Measurements from ENCODE around the gene ATXN7L3B. TPM values are rescaled to one million over a fixed set of nuclear protein-coding genes. Genes with fewer than 3 reads are reported as not detected.

Gene ATXN7L3B
- total and polyA plus RNA-seq, 2 experiments from 2014 or later = 33.1 to 47.0 TPM

GRCh38 chr12:74537126-74537706 is 419 bp upstream of the ATXN7L3B start:
- H3K36me3 ChIP-seq (replicated peaks; ENCODE audit: insufficient read depth, low read depth) = no peaks in the 10 kb centered on the region
- no peaks in the 10 kb centered on the region for H3K9me3 ChIP-seq (ENCODE audit: low read depth)
- peak overlapping the region; percentile 98 for H3K27ac ChIP-seq
- H3K4me3 ChIP-seq = peak overlapping the region; percentile 34
- peak overlapping the region; percentile 100 for H2AFZ ChIP-seq
- WGBS (ENCODE audit: low lambda C conversion rate, missing lambda C conversion rate) = 7% methylated on average over 8 of the region's 8 CpGs
- no peaks in the 10 kb centered on the region for H3K27me3 ChIP-seq
- peak overlapping the region; percentile 98 for H3K4me2 ChIP-seq
- peaks cover 44% of the 10 kb centered on the region for H3K79me2 ChIP-seq
- H3K9me2 ChIP-seq (replicated peaks; ENCODE audit: insufficient read depth) = no peaks in the 10 kb centered on the region
- peaks cover 29% of the 10 kb centered on the region for H3K4me1 ChIP-seq (ENCODE audit: insufficient read depth)
- peak; percentile 58 for DNase-seq (ENCODE audit: low spot score)
- TF ChIP-seq EZH2 (IDR thresholded peaks at IDR 0.05; ENCODE audit: borderline replicate concordance) = no peak
- TF ChIP-seq, protein P1, sequence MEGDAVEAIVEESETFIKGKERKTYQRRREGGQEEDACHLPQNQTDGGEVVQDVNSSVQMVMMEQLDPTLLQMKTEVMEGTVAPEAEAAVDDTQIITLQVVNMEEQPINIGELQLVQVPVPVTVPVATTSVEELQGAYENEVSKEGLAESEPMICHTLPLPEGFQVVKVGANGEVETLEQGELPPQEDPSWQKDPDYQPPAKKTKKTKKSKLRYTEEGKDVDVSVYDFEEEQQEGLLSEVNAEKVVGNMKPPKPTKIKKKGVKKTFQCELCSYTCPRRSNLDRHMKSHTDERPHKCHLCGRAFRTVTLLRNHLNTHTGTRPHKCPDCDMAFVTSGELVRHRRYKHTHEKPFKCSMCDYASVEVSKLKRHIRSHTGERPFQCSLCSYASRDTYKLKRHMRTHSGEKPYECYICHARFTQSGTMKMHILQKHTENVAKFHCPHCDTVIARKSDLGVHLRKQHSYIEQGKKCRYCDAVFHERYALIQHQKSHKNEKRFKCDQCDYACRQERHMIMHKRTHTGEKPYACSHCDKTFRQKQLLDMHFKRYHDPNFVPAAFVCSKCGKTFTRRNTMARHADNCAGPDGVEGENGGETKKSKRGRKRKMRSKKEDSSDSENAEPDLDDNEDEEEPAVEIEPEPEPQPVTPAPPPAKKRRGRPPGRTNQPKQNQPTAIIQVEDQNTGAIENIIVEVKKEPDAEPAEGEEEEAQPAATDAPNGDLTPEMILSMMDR (IDR thresholded peaks at IDR 0.05; ENCODE audit: poor library complexity) = peak; percentile 79
- peaks cover 36% of the 10 kb centered on the region for H4K20me1 ChIP-seq (ENCODE audit: insufficient read depth, poor library complexity, severe bottlenecking)

DNA sequence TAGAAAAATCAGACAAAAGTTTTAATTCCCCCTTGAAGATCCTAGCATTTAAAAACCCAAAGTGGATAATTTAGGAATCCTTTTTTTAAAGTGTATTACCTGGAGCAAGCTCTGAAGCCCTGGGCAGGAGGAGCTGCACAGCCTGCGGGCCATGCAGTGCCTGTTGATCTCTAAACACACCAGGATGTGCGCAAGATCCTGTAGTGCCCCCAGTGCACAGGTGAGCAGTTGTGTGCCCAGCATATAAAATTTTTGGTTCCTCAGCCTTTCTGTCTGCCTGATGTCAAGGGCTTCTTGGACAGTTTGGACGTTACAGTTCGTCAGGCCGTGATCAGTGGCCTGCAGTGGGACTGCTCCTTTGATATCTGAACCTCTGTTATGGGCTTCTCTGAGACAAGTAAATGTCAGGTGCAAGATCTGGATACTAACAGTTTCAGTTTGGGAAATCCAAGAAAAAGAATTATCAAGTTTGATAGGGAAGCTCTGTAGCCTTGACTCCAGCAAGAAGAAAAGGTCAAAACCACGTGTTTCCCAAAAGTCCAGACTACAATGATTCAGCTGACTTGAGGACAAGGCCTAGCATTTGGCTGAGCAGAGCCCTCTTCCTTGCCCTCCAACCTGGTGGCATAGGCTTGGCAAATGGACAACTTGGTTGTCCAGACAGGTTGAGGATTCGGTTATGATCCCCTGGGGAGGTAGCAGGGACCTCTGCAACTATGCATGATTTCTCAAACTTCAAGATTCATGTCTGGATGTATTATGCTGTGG is 1.0 kb downstream of the ATXN7L3B start:
- Histone ChIP-seq H3K4me1 (ENCODE audit: insufficient read depth) (peaks cover 29% of the 10 kb centered on the region), H3K36me3 (replicated peaks; ENCODE audit: insufficient read depth, low read depth) (no peaks in the 10 kb centered on the region), H3K79me2 (peaks cover 57% of the 10 kb centered on the region), H3K4me3 (peak overlapping the region; percentile 34), H3K27ac (peak overlapping the region; percentile 98), H2AFZ (peak overlapping the region; percentile 100), H3K27me3 (no peaks in the 10 kb centered on the region), H3K4me2 (peak overlapping the region; percentile 98), H4K20me1 (ENCODE audit: insufficient read depth, poor library complexity, severe bottlenecking) (peaks cover 44% of the 10 kb centered on the region), H3K9me2 (replicated peaks; ENCODE audit: insufficient read depth) (no peaks in the 10 kb centered on the region), H3K9me3 (ENCODE audit: low read depth) (no peaks in the 10 kb centered on the region)
- TF ChIP-seq EZH2 (IDR thresholded peaks at IDR 0.05; ENCODE audit: borderline replicate concordance) = no peak
- TF ChIP-seq, protein P1 (IDR thresholded peaks at IDR 0.05; ENCODE audit: poor library complexity) = no peak
- no peak for TF ChIP-seq EZH2phosphoT487 (IDR thresholded peaks at IDR 0.05; ENCODE audit: low read depth, severe bottlenecking, unreplicated experiment)
- DNase-seq (ENCODE audit: low spot score) = peak; percentile 18
- WGBS (ENCODE audit: low lambda C conversion rate, missing lambda C conversion rate) = 30% methylated on average over 7 of the region's 7 CpGs

- H3K4me2 ChIP-seq = peak overlapping the region; percentile 98
- no peak overlapping the region for H3K27ac ChIP-seq
- H3K27me3 ChIP-seq = no peaks in the 10 kb centered on the region
- TF ChIP-seq, protein P1 (IDR thresholded peaks at IDR 0.05; ENCODE audit: poor library complexity) = no peak
- TF ChIP-seq EZH2 (IDR thresholded peaks at IDR 0.05; ENCODE audit: borderline replicate concordance) (no peak), EZH2phosphoT487 (IDR thresholded peaks at IDR 0.05; ENCODE audit: low read depth, severe bottlenecking, unreplicated experiment) (no peak)
- peaks cover 44% of the 10 kb centered on the region for H4K20me1 ChIP-seq (ENCODE audit: insufficient read depth, poor library complexity, severe bottlenecking)
- H3K36me3 ChIP-seq (replicated peaks; ENCODE audit: insufficient read depth, low read depth) = no peaks in the 10 kb centered on the region
- 45% methylated on average over 4 of the region's 4 CpGs for WGBS (ENCODE audit: low lambda C conversion rate, missing lambda C conversion rate)
- H3K9me2 ChIP-seq (replicated peaks; ENCODE audit: insufficient read depth) = no peaks in the 10 kb centered on the region
- H2AFZ ChIP-seq = no peak overlapping the region
- H3K79me2 ChIP-seq = peaks cover 63% of the 10 kb centered on the region
- H3K4me1 ChIP-seq (ENCODE audit: insufficient read depth) = peaks cover 29% of the 10 kb centered on the region
- H3K4me3 ChIP-seq = peak overlapping the region; percentile 34
- H3K9me3 ChIP-seq (ENCODE audit: low read depth) = no peaks in the 10 kb centered on the region
- DNase-seq (ENCODE audit: low spot score) = no peak
These were observed 1.6 kb downstream of the ATXN7L3B start for GRCh38 chr12:74539261-74539660.
